Stimulated activated CD8-positive, alpha-beta memory T cell treated with anti-CD3 and anti-CD28 coated beads, Interleukin-12 subunit alpha, Interleukin-12 subunit beta, amount 100 ng/mL, for 24 hours (primary cell): ENCODE measurements around the gene SLC18B1.
"Not testable (repeated sequence)": the region's sequence is repeated elsewhere in the genome, so short reads cannot be mapped to it uniquely, and the experiment has no call there.

Source experiments
- DNase-seq: peaks from one replicate; pipeline ENCODE4 v3.0.0-alpha.2; 2020; ENCODE audit errors: extremely low read depth

The SLC18B1 gene

DNA sequence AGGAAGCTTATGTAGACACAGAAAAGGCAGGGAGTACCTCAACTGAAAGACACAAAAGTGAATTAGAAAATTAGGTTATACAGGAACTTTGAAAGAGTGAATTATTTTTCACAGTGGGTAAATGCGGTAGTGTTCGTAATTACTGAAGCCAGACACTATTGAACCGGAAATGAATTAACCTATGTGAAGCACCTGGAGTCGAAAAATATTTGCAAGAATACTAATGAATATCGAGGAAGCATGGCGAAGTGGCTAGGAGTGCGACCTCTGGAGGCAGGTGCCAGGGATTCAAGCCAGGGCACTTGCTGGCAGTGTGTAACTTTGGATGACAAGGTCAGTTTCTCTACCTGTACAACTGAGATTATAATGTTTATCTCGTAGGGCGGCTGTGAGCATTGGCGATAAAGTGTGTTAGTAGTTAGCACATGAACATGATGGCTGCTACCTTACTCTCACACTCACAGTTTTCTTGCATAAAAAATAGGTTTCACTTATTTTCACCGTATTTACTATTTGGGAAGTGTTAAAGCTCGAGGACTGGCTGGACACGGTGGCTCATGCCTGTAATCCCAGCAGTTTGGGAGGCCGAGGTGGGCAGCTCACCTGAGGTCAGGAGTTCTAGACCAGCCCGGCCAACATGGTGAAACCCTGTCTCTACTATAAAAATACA is 567 bp upstream of the SLC18B1 start:
- no peak for DNase-seq

DNA sequence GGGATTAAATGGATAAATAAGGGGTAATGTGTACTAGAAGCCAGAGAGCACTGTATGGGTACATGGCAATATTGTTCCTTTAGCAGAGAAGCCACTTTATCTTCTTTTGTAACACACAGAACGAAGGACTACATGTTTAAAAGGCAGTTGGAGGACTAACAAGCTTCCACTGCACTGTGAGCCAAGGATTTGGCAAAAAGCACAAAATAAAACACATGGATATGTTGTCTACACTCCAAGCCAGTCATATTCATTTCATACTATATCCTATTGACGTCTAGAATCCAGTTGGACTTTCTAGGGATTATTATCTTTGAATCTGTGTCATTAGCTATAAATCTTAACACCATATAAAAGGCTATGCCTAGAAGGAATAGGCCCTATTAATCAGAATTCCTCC is 3.0 kb downstream of the SLC18B1 start:
- no peak for DNase-seq

DNA sequence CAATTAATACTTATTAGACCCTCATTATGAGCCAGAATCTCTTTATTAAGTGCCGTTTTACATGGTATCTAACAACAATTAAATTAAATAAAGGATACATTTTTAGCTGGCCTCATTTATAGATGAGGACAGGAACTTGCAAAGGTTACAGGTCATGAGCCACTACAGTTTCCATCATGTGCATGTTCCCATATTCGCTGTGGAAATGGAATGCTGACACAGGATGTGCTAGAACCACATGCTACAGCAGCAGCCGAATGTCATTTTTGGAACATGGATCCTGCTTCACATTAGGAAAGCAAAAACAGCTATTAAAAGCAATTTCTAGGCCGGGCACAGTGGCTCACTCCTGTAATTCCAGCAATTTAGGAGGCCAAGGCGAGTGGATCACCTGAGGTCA is 5.9 kb downstream of the SLC18B1 start:
- no peak for DNase-seq

DNA sequence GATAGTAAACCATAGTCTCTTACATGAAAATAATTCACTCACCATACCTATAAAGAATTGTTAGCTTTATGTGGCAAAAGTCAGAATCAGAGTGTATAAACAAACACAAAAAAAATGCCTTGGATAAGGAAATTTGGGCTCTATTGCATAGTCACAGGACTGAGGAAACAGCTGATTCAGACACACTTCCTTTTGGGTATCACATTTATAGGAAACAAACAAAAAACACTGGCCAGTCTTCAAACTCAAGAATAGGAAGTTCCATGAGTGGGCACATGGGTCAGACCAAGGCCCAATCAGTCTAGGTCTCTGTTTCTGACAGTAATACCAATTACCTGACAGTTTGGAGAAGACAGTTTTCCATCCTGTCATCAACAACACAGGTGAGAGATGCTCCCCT is 8.0 kb downstream of the SLC18B1 start:
- DNase-seq: no peak

DNA sequence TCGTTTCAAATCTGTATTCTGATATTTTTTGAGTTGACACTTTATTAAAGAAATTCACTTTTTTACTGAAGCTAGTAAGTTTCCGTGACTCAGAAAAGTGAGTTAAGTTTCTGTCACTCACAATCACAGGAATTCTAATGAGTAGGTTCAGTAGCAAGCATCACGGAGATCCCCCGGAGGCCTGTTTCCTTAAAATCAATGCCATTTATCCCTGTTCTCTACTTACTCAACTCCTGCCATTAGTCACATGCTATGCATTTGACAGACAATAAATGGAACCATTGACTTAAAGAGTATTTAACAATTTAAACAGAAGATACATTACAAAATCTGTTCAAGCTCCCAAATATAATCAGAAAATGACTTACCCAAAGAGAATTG is 9.1 kb downstream of the SLC18B1 start:
- no peak for DNase-seq

DNA sequence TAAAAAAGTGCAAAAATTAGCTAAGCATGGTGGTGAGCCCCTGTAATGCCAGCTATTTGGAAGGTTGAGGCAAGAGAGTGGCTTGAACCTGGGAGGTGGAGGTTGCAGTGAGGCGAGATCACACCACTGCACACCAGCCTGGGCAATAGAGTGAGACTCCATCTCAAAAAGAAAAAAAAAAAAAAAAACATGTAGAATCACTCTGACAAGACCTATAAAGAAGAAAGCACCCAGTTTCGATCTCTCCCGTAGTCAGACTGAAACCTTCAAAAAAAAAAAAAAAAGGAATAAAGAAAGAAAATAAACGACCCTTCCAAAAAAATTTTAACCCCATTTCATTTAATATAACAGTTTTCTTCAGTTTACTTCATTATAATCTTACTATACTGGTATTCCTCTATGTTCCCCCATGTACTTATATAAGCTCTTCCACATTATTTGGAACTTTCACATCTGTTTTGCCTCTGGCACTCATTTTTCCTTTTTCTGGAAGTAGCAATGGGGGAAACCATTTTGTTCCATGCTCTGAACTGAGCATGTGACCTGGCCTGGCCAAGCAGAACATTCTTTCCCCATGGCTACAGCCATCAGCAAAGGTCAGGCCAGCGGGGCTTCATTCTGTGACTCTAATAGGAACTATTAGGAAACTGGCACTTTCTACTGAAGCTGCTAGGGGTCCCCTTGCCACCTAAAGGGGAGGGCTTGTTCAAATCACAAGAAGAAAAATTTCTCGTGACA is 9.6 kb downstream of the SLC18B1 start:
- no peak for DNase-seq

DNA sequence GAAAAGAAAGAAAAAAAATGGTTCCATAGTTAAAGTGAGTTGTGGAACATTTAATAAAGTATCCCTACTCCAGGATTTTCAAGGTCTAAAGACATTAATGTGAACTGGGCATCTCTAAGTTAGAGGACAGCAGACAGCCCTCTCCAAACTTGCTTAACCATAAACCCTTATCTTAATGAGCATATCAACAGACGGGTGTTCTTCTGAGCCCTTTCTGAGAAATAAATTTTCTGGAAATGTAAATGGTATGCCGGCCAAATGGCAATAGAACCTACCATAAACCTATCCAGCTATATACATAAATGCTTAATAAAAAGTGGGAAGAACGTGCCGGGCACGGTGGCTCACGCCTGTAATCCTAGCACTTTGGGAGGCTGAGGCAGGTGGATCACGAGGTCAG is 12.5 kb downstream of the SLC18B1 start:
- no peak for DNase-seq

DNA sequence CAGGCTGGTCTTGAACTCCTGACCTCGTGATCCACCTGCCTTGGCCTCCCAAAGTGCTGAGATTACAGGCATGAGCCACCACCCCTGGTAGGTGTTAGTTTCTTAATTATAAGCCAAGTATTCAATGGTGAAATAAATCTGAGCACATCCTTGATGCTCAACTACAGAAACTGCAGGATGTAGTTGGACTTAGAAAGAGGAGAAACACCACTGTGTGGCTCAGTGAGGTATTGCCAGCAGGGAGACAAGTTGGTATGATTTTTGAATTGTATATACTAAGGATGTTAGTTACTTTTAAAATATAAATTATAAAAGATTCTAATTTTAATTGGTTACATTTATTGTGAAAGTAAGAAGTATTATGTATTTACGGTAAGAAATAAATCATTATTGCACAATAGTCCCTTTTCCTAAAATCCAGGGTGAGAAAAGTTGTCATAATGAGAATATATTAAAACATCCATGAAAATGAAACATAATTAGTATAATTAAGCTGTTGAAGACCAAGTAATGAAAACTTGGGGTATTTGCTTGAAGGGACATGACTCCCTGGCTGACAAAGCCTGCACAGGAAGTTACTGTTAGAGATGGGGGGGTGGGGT is 17.6 kb downstream of the SLC18B1 start:
- no peak for DNase-seq

DNA sequence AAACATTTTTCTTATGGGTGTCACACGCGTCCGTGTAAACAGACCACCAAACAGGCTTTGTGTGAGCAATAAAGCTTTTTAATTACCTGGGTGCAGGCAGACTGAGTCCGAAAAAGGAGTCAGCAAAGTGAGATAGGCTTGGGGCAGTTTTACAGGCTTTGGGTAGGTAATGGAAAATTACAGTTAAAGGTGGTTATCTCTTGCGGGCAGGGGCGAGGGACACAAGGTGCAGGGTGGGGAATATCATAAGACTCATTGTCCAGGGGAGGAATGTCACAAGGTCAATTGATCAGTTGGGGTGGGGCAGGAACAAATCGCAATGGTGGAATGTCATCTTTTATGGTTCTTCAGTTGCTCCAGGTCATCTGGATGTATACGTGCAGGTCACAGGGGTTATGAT is 20.6 kb downstream of the SLC18B1 start:
- not testable (repeated sequence) for DNase-seq

DNA sequence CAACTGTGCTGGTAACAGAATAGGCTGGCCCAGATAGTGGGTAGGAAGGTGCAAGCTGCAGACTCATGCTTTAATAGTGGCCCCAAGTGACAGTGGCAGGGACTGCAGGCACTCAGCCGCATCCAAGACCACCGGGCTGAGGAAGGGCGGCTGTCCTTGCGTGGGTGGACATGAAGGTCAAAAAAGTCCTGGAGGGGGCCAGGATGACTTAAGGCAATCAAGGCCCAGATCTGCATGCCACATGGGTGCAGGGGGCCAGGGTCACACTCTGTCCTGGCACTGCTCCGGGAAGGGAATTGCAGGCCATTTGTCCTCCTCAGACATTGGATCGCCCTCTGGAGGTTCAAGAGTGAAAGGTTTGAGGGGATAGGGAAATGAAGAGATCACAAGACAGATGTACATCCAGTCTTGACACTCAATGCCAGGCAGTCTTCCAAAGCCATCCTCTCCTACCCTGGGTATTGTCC is 30.4 kb downstream of the SLC18B1 start:
- no peak for DNase-seq

DNA sequence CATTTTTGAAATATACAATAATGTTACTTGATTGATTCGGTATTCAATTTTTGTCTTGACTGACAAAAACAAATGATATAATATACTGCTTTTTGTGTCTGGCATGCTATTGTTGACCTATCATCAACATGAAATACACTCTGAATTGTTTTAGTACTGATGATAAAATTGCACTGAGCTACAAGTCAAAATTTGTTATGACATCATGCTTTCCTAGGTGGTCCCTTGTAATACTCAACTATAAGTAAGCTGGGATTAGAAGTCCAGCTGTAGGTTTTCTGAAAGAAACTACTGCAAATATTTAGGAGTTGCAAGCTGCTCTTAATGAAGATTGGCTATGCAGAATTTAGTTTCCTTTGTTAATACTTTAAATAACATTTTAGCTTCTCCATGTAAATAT is 32.9 kb downstream of the SLC18B1 start:
- no peak for DNase-seq

DNA sequence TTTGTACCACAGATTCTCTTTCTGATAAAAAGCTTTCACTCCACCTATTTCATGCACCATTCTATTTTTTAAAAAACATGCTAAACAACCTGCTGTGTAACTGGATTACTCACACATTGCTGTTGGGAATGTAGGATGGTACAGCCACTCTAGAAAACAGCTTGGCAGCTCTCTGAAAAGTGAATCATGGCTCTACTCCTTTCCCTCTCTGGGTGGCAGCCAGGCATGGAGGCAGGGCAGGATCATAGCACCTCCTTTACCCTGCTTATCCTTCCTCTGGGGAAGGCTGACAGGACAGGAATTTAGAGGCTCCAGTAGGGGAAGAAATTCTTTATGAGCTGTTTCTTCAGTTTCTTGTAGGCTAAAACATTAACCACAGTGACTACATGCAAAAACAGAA is 34.1 kb downstream of the SLC18B1 start:
- DNase-seq: no peak

DNA sequence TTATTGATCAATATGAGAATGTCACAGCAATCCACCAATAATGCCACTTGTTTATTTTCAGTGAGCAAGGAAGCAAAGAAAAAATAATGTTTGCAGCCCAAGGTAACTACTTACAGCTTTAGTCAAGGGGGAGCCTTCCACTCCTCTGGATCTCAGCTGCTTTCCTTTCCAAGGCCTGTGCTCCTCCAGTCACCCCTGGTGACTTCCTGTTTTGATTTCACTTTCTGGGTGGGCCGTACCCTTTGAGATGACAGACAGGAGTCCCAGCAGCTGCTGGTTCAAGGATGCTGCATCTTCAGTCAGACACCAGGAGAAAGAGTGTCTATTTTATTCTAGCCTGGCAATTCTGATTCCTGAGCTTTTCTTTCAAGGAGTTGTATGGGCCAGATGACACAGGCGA is 35.2 kb downstream of the SLC18B1 start:
- no peak for DNase-seq

DNA sequence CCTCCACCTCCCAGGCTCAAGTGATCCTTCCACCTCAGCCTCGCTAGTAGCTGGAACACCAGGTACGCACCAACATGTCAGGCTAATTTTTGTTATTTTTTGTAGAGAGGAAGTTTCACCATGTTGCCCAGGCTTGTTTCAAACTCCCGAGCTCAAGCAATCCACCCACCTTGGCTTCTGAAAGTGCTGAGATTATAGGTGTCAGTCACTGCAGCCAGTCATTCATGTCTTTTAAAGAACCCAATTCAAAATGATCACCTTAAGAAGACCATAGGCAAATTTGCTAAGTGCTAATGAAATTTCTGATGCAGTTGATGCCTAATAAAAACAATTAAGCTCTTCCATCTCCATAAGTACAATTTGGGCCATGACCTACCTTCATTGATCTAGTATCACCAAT is 38.2 kb downstream of the SLC18B1 start:
- DNase-seq: no peak

DNA sequence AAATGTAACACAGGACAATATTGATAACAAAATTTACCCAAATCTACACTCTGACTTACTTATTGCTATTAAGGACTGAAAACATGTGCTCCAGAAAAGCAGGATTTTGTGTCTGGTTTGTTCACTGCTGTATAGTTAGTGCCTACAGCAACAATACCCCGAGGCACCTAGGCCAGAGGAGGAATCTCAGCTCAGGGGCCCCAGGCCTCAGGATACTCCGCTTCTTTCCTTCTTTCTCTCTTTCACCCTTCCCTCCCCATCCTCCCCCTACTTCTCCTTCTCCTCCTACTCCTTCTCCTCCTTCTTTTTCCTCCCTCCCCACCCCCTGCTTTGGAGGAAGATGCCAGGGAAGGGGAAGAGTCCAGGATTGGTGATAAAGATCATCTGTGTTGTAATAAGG is 39.7 kb downstream of the SLC18B1 start:
- no peak for DNase-seq

DNA sequence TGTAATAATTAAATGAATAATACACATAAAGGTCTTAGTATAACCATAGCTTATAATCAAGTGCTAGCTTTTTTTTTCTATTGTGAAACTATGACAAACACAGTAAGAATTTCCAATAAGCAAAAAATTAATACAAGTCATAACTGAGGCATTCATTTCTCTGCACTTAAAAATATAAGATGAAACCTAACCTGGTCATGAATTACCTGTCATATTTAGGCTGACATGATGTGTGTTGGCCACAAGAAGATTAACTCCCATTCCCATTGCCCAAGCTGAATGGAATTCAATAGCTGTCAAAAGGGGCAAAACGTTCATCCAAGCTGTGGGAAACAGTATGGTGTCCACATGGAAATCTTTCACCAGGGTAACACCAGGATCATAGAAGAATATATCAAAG is 46.2 kb downstream of the SLC18B1 start:
- no peak for DNase-seq

DNA sequence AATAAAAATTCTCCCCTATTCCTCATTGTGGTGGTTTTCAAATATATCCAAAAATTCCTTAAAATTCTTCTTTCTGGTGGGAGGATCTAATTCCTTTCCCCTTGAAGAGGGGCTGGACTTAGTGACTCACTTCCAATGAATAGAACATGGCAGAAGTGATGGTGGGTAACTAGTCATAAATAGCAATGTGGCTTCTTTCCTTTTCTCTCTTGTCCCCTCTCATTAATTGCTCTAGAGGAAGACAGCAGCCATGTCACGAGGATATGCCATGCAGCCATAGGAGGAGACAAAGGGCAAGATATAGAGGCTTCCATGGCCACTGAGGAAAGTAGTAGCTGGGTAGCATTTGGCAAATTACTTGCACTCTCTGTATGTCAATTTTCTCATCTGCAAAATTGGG is 46.6 kb downstream of the SLC18B1 start:
- no peak for DNase-seq

DNA sequence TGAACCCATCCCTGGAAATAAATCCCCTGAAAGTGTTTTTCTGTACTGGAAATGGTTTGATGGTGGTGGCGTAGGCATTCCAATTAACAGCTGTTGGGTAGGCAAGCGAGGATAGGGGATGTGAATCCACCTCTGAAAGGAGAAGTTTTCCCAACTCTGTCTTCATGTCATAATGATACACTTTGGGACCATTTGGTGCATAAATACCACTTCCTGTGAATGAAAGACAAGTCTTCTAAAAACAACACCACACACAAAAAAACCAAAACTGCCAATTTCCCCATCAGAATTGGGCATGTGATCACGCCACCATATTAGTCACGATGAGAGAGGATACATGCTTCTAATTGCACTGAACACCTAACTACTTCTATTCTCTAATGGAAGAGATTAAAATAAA is 47.1 kb downstream of the SLC18B1 start:
- DNase-seq: no peak

DNA sequence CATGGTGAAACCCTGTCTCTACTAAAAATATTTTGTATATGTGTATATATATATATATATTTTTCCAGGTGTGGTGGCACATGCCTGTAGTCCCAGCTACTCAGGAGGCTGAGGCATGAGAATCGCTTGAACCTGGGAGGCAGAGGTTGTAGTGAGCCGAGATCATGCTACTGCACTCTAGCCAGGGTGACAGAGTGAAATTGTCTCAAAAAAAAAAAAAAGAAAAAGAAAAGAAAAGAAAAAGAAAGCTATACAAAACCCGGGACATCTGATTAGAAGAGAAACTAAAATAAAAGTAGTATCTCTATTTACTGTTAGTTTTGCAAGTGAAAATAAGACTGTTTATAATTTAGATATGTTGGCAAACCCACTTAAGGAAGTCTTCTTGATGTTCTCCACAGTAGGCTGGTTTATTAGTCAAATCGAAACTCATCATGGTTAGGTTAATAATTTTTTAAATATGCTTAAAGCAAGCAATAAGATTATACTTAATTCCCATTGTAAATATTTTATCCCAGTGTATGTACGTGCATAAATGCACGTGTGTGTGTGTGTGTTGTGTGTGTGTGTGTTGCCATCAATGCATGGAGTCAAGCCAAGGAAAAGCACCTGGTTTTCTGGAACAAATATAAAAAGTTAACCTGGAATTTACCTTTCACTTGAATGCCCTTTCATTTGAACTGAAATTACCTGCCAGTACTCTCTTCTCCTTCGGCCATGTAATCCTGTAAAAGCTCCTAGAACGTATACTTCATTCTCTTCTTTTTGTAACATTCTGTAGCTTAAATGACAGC is 47.8 kb downstream of the SLC18B1 start:
- no peak for DNase-seq

DNA sequence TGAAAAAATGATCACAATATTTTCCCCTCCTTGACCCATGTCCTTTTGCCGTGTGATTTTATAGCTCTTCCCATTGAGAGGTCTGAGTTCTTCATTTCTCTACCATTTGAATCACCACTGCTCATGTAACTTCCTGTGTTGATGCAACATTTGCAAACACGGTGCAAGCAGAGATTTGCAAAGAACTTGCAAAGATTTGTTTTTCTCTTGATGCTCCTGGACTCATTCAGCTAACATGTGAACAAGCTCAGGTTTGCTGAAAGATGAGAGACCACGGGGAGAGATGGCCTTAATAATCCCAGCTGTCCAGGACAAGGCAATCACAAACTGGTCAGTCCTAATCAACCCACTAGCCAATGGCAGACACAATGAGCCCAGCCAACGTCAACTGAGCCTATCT is 49.3 kb downstream of the SLC18B1 start:
- DNase-seq: no peak

DNA sequence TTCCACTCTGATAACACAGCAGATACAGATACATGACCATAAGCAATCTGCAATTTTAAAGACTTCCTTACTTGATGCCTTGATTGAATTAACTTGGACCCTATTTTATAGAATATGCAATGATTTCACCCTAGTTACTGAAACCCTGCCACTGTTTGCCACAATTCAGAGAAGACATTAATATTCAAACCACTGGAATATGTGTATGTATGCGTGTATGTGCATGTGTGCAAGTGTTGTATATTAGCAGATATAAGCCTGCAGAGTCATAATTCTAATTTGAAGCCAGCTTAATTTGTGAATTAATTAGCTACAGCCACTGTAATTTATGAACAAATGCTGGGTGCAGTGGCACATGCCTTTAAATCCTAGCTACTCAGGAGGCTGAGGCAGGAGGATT is 50.0 kb downstream of the SLC18B1 start:
- DNase-seq: no peak

DNA sequence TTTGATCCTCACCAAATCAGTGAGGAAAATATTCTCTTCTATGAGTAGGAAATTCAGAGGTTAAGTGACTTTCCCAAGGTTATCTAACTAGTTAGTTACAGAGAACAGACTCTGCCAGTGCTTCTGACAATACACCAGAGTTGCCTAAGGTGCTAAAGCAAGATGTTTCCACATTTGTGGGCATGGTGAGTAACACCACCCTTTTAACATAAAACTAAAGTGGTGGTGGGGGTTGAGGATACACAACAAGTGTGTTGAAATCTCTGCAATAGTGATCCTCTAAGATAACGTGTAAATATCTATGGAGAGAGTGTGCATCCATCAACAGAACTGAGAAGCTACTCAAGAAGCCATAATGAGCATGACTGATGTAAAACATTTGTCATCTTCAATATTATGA is 52.4 kb downstream of the SLC18B1 start:
- no peak for DNase-seq

DNA sequence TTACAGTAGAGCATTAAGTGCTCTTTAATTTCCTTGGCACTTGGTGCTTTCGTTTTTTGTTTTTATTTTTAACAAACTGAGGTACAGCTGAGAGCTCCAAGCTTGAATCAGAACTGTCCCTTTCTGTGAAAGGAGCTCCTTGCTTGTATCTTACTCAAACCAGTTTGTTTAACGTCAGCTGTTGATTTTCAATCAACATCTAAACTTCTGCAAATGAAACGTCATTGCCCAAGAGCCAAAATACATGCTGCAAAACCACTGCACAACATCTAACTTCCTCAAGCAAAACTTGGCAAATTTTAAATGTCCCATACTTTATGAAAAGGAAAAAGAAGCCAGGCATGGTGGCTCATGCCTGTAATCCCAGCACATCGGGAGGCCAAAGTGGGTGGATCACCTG is 55.9 kb downstream of the SLC18B1 start:
- DNase-seq: no peak
